Fibroblast of villous mesenchyme (primary cell): ENCODE measurements around the gene GPR12. TPM values are rescaled to one million over a fixed set of nuclear protein-coding genes. Genes with fewer than 3 reads are reported as not detected.
A peak's percentile ranks its signal among the peaks of the same experiment; 100 is the strongest.

Experiments used
- DNase-seq: peaks from one replicate; pipeline ENCODE4 v3.0.0-alpha.2; 2010; ENCODE audit warnings: low read depth
- H3K4me3 ChIP-seq: 2 replicates; pipeline ENCODE4 v1.5.1; 2011; ENCODE audit warnings: low read depth, mild to moderate bottlenecking, low read length
- total RNA-seq: library from RNA; depleted of rRNA; stranded (reverse); fragments of >200 nt; gene quantifications from 2 replicates; pipeline ENCODE4 v1.2.3, GENCODE V29; 2012
- TF ChIP-seq, protein P1 (sequence below): IDR thresholded peaks from 2 replicates; pipeline ENCODE4 v1.5.1; 2012; ENCODE audit warnings: low read depth, mild to moderate bottlenecking, low read length; ENCODE audit not compliant: insufficient read depth

The GPR12 gene, protein sequence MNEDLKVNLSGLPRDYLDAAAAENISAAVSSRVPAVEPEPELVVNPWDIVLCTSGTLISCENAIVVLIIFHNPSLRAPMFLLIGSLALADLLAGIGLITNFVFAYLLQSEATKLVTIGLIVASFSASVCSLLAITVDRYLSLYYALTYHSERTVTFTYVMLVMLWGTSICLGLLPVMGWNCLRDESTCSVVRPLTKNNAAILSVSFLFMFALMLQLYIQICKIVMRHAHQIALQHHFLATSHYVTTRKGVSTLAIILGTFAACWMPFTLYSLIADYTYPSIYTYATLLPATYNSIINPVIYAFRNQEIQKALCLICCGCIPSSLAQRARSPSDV
- total RNA-seq, result not detected in 2 replicates

DNA sequence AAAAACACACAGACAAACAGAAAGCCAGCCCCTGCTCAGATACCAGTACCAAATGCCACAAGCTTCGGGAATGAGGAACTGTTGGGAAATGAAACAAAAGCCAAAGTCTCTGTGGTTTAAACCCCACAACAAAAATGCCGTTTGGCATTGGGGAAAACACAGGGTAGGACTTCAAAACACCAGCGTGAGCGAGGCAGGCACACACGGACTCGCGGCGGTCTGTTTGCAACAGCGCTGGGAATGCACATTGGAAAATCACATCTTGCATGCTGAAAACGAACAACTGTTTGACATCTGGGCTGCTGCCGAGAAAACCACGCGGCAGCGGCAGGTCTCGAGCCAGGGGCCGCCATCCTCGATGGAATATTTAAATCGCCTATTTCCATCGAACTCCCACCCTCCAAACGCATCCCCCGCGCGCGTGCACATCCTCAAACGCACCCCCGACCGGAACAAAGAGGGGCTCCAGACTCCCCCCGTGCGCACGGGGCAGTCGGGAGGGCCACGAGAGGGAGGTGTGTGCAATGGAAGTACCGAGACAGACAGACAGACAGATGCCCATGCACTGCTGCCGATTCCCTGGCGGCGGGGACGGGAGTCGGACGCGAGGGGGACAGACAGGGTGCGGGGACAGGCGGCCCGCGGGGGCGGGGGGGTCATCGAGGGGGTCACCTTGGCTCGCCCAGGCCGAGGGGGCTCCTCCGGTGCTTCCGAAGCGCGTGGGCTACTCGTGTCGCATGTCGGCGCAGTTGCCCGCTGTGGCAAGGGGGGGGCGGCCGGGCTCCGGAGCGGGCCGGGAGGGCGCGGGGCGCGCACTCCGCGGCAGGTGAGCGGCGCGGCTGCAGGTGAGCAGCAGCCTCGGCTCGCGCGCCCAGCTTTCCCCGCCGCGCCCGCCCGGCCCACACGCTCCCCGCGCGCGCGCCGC, at the start of gene GPR12:
Gene GPR12 (minus strand): TSS at position 880 of the 925 bp plus-strand sequence. CDS start 959 bp downstream, outside the sequence.
- no peak within 1 kb of the TSS for H3K4me3 ChIP-seq
- TF ChIP-seq, protein P1, sequence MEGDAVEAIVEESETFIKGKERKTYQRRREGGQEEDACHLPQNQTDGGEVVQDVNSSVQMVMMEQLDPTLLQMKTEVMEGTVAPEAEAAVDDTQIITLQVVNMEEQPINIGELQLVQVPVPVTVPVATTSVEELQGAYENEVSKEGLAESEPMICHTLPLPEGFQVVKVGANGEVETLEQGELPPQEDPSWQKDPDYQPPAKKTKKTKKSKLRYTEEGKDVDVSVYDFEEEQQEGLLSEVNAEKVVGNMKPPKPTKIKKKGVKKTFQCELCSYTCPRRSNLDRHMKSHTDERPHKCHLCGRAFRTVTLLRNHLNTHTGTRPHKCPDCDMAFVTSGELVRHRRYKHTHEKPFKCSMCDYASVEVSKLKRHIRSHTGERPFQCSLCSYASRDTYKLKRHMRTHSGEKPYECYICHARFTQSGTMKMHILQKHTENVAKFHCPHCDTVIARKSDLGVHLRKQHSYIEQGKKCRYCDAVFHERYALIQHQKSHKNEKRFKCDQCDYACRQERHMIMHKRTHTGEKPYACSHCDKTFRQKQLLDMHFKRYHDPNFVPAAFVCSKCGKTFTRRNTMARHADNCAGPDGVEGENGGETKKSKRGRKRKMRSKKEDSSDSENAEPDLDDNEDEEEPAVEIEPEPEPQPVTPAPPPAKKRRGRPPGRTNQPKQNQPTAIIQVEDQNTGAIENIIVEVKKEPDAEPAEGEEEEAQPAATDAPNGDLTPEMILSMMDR, result no peak
- DNase-seq, result peak; percentile 2

DNA sequence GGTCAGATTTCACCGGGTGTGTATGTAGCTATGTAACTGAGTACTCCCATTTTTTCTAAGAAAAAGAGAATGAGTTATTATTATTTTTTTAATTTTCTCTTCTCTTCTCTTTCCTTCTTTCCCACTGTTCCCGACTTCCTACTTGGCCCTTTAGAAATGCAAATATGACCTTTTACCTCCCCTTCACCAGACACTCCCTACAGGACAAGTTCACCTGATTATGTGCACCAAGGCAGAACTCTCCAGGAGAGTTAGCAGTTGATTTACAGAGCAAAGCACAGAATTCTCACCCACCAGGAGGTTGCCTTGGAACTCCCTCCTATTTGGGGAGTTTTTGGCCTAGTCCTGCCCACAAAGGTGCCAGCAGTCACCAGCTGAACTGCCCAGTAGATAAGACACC, 49.5 kb upstream of the GPR12 start:
- no peak for DNase-seq
- TF ChIP-seq, protein P1, result no peak
- no peak overlapping the region for H3K4me3 ChIP-seq

DNA sequence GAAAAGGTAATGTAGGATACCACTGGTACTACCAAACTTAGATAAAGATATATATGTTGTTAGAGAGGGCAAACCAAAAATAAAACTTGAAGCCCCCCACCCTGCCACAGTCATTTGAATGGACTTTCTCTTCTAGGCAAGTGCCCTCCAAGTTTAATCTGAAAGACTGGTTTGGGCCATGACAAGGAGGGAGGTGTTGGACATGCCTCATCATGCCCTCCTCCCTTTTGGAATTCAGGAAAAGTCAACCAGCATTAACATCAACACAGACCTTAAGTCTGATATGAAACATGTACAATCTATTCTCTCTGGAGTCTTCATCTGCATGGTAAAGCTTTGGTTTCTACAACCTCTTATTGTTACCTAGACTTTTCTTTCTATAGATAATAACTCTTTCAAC, 46.3 kb upstream of the GPR12 start:
- no peak for DNase-seq
- TF ChIP-seq, protein P1, result no peak
- no peak overlapping the region for H3K4me3 ChIP-seq

DNA sequence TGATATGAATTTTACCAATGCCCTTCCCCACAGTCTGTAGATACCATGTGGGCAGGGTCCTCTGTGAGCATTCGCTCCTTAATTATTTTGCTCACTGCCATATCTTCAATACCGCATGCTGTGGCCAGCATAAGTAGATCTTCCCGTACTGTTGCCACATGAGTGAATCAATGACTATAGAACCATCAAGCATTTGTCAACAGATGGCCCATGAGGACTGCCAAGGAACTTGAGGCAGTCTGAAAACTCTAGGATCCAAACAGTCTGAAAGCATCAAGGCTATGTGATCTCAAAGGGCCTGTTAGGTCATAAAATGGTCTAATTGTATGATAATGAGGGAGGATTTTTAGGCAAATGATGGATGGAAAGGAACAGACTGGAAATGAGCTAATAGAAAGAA, 27.4 kb upstream of the GPR12 start:
- no peak overlapping the region for H3K4me3 ChIP-seq
- DNase-seq, result no peak
- TF ChIP-seq, protein P1, result no peak

DNA sequence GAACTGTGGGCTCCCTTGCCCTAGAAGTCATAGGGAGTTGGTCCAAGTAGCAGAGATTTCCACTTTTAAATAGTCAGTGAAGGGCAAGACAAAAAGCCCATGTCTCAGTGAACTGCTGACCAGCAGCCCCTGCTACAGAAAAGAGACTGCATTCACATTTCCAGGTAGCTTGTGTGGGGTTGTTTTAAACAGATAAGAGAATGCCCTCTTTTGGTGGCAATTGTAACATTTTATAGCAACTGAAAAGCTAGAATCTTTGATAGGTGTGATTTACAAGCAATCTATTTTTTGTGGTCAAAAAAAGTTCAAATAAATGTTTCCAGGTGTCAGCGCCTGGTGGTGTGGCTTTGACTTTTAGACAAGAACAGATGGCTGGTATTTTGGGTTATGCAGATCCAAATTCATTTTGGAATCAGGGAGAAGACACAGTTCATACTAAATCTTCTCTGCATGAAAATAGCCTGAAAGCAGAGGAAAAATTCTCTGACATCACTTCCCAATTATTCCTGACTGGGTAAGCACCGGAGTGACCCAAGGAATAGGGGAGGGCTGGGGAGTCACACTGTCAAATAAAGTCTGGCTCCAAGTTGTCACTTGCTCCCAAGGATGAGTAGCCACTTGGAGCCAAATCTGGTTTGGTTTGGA, 26.2 kb upstream of the GPR12 start:
- H3K4me3 ChIP-seq, result no peak overlapping the region
- DNase-seq, result no peak
- TF ChIP-seq, protein P1, result no peak

DNA sequence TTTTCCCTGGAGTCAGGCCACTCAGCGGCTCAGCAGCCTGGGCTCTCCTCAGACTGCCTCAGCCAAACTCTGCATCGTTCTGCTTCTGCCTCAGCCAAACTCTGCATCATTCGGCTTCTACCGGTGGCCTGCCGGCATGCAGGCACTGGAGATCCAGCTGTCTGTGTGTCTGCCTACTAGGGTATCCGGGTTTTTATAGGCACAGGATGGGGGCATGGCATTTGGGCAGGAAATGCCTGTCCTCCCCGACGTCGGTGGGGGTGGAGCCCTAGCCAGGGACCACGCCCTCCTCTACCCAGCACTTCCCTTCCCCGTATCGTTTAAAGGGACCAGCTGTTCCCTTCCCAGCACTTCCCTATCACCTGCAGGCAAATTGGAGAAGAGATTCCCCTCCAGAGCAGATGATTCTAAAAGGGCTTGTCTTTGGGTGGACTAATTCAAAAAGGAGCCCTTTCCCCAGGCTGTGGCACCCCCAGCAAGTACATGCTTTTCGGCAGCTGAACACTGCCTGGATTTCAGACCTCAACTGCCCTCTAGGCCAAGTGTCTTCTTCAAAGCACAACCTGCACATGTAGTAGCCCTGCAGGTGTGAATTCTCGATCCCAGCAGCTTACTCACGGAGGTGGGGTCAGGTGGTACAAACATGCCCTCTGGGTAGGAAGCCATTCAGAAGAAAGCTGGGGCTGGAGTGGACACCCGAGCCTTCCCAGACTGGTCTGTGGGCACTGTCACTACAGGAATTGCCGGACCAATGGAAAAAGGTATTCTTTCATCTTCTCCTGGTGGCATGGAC, 25.4 kb upstream of the GPR12 start:
- H3K4me3 ChIP-seq, result no peak overlapping the region
- TF ChIP-seq, protein P1, result no peak
- no peak for DNase-seq
